ENCODE measurements around the gene PLCH1. TPM values are rescaled to one million over a fixed set of nuclear protein-coding genes. Genes with fewer than 3 reads are reported as not detected.

The PLCH1 gene
- total RNA-seq, 2 experiments from 2014 or later, result 0.06 TPM; not detected in 1

DNA sequence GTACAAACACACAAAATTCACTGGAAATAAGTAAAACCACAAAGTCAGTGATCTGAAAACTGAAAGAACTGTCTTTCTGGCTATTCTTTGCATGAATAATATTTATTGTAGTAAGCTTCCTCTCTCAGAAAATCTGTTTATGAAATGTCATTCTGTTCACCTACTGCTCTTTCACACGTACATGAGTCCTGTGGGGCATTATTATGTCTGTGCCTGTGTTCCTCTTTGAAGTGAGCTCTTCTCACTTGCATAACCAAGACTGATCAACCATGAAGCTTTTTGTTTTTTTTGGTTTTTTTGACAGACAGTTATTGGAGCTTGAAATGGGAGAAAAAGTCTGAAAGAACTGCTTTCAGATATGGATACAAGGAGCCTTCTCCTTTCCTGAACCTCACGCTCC is 195.8 kb downstream of the PLCH1 start:
- peak overlapping the region; percentile 6 for H3K4me3 ChIP-seq (ENCODE audit: low read depth, low read length, poor library complexity, severe bottlenecking)
- H3K36me3 ChIP-seq (ENCODE audit: insufficient read depth, low read length), result no peaks in the 10 kb centered on the region
- intact Hi-C loops (cut with micrococcal nuclease; ENCODE audit: unreplicated experiment), result no loop called here
- peak; percentile 77 for DNase-seq (ENCODE audit: low spot score)
- ChIA-PET CTCF (ENCODE audit: unreplicated experiment) (no interaction called here), POLR2A (interaction anchor here (1.1 kb wide), 1 partner anchor 11 kb away, joined by 4 read pairs; no protein-coding TSS in a partner anchor)
- H2AFZ ChIP-seq (ENCODE audit: low read length), result peak overlapping the region; percentile 51; the same call in 1 of the 2 replicates
- no peaks in the 10 kb centered on the region for H3K79me2 ChIP-seq (ENCODE audit: insufficient read depth, low read depth, low read length)
- H3K4me1 ChIP-seq (ENCODE audit: insufficient read depth, low read length, poor library complexity, severe bottlenecking), result peaks cover 59% of the 10 kb centered on the region
- BruUV-seq (replicated peaks), result no TSS peak
- H3K9me3 ChIP-seq (ENCODE audit: low read length), result no peaks in the 10 kb centered on the region
- H3K4me2 ChIP-seq (ENCODE audit: low read length), result peak overlapping the region; percentile 68
- H3K27ac ChIP-seq (ENCODE audit: low read depth, low read length, poor library complexity, severe bottlenecking), result peak overlapping the region; percentile 68
- H3K9me2 ChIP-seq (ENCODE audit: insufficient read depth, low read length), result no peaks in the 10 kb centered on the region
- no peaks in the 10 kb centered on the region for H4K20me1 ChIP-seq (ENCODE audit: insufficient read depth, low read length)
- no peak for TF ChIP-seq EZH2phosphoT487 (IDR thresholded peaks at IDR 0.05; ENCODE audit: borderline replicate concordance, low read depth, low read length)
- TF ChIP-seq, protein P1, sequence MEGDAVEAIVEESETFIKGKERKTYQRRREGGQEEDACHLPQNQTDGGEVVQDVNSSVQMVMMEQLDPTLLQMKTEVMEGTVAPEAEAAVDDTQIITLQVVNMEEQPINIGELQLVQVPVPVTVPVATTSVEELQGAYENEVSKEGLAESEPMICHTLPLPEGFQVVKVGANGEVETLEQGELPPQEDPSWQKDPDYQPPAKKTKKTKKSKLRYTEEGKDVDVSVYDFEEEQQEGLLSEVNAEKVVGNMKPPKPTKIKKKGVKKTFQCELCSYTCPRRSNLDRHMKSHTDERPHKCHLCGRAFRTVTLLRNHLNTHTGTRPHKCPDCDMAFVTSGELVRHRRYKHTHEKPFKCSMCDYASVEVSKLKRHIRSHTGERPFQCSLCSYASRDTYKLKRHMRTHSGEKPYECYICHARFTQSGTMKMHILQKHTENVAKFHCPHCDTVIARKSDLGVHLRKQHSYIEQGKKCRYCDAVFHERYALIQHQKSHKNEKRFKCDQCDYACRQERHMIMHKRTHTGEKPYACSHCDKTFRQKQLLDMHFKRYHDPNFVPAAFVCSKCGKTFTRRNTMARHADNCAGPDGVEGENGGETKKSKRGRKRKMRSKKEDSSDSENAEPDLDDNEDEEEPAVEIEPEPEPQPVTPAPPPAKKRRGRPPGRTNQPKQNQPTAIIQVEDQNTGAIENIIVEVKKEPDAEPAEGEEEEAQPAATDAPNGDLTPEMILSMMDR (conservative IDR thresholded peaks at IDR 0.05; ENCODE audit: low read length), result no peak

DNA sequence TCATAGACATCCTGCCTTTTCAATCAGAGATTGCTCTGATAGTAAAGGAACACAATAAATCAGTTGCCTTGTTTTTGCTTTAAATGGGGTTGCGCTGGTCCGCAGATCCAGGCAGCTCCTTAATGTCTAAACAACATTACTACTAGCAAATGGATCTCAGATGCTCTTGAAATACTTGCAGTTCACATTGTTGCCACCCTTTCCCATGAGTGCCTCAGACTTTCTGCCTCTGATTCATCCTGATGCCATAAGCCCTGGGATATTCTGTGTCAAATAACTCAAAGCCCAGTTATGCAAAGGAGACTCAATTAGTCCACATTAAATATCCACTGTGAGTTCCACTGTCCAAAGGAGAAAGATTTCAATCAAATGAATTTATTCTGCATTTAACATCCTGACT is 196.7 kb downstream of the PLCH1 start:
- ChIA-PET POLR2A (interaction anchor here (0.7 kb wide), 1 partner anchor 1568 kb away, joined by 4 read pairs; no protein-coding TSS in a partner anchor), CTCF (ENCODE audit: unreplicated experiment) (no interaction called here)
- no peak overlapping the region for H2AFZ ChIP-seq (ENCODE audit: low read length)
- H3K36me3 ChIP-seq (ENCODE audit: insufficient read depth, low read length), result no peaks in the 10 kb centered on the region
- BruUV-seq (replicated peaks), result no TSS peak
- intact Hi-C loops (cut with micrococcal nuclease; ENCODE audit: unreplicated experiment), result no loop called here
- peak overlapping the region; percentile 68 for H3K4me2 ChIP-seq (ENCODE audit: low read length)
- TF ChIP-seq, protein P1 (conservative IDR thresholded peaks at IDR 0.05; ENCODE audit: low read length), result no peak
- no peak for TF ChIP-seq EZH2phosphoT487 (IDR thresholded peaks at IDR 0.05; ENCODE audit: borderline replicate concordance, low read depth, low read length)
- peak overlapping the region; percentile 68 for H3K27ac ChIP-seq (ENCODE audit: low read depth, low read length, poor library complexity, severe bottlenecking)
- no peak for DNase-seq (ENCODE audit: low spot score)
- H3K9me2 ChIP-seq (ENCODE audit: insufficient read depth, low read length), result no peaks in the 10 kb centered on the region
- no peaks in the 10 kb centered on the region for H4K20me1 ChIP-seq (ENCODE audit: insufficient read depth, low read length)
- no peak overlapping the region for H3K4me3 ChIP-seq (ENCODE audit: low read depth, low read length, poor library complexity, severe bottlenecking)
- no peaks in the 10 kb centered on the region for H3K79me2 ChIP-seq (ENCODE audit: insufficient read depth, low read depth, low read length)
- H3K9me3 ChIP-seq (ENCODE audit: low read length), result no peaks in the 10 kb centered on the region
- H3K4me1 ChIP-seq (ENCODE audit: insufficient read depth, low read length, poor library complexity, severe bottlenecking), result peaks cover 51% of the 10 kb centered on the region

DNA sequence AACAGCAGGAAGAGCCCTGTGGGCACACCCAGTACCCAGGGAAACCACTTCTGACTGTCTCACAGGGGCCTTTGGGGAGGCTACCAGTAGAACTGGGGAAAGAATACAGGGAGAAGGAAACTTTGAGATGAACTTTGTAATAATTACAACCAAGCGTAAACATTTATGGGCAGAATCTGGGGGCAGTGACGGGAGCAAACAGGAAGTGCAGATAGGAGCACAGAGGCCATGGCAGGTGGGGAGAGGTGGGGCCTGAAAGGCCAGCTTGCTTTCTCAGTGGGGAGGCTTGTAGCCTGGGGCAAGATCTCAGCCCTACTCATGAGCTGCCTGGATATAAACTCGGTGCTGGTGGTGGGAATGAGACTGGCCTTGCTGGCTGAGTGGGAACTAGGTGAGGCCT is 209.8 kb downstream of the PLCH1 start:
- no peaks in the 10 kb centered on the region for H3K9me2 ChIP-seq (ENCODE audit: insufficient read depth, low read length)
- TF ChIP-seq EZH2phosphoT487 (IDR thresholded peaks at IDR 0.05; ENCODE audit: borderline replicate concordance, low read depth, low read length), result no peak
- TF ChIP-seq, protein P1 (conservative IDR thresholded peaks at IDR 0.05; ENCODE audit: low read length), result no peak
- H4K20me1 ChIP-seq (ENCODE audit: insufficient read depth, low read length), result no peaks in the 10 kb centered on the region
- H3K4me1 ChIP-seq (ENCODE audit: insufficient read depth, low read length, poor library complexity, severe bottlenecking), result no peaks in the 10 kb centered on the region
- no peak overlapping the region for H3K4me3 ChIP-seq (ENCODE audit: low read depth, low read length, poor library complexity, severe bottlenecking)
- POLR2A ChIA-PET, result no interaction called here
- H3K4me2 ChIP-seq (ENCODE audit: low read length), result no peak overlapping the region
- no peak overlapping the region for H3K27ac ChIP-seq (ENCODE audit: low read depth, low read length, poor library complexity, severe bottlenecking)
- no peak overlapping the region for H2AFZ ChIP-seq (ENCODE audit: low read length)
- no peaks in the 10 kb centered on the region for H3K79me2 ChIP-seq (ENCODE audit: insufficient read depth, low read depth, low read length)
- no peaks in the 10 kb centered on the region for H3K36me3 ChIP-seq (ENCODE audit: insufficient read depth, low read length)
- no peak for DNase-seq (ENCODE audit: low spot score)
- no TSS peak for BruUV-seq (replicated peaks)
- CTCF ChIA-PET (ENCODE audit: unreplicated experiment), result interaction anchor here (0.6 kb wide), 1 partner anchor 135 kb away, joined by 3 read pairs; no protein-coding TSS in a partner anchor
- H3K9me3 ChIP-seq (ENCODE audit: low read length), result no peaks in the 10 kb centered on the region
- intact Hi-C loops (cut with micrococcal nuclease; ENCODE audit: unreplicated experiment), result no loop called here

Measured in OCI-LY7 (cell line).